ENCODE results near the gene SV2B.
A peak's percentile ranks its signal among the peaks of the same experiment; 100 is the strongest.

Gene SV2B

DNA sequence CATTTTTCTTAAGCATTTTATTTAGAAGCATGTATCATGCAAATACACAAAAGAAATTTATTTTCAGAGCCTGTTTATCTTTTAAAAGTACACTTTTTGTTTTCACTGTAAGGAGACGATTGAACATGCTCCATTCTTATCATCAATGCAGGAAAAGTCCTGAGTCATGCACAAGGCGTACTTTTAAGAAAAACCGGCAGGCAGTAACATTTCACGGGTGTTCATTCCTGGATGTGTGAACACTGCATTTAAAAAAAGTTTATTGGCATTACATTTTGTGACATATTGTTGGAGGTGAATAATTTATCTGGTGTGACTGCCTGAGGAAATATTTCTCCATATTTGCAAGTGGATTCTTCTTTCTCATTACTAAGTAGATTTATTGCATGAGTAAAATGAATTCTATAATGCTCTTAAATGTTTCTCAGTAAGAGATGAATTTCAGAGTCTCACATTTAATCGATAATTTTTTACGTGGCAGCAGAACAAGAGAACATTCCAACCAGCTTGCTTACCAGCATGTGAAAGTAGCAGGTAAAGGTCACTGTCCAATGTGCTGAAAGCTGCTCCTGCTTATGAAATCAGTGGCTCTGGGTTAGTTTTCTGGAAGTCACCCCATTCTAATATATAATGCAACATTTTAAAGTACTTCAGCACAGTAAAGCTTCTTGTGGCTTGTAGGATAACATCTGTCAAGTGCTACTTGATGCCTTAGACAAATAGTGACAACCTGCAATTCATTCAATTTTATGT is 87.0 kb downstream of the SV2B start:
- DNase-seq: no peak

DNA sequence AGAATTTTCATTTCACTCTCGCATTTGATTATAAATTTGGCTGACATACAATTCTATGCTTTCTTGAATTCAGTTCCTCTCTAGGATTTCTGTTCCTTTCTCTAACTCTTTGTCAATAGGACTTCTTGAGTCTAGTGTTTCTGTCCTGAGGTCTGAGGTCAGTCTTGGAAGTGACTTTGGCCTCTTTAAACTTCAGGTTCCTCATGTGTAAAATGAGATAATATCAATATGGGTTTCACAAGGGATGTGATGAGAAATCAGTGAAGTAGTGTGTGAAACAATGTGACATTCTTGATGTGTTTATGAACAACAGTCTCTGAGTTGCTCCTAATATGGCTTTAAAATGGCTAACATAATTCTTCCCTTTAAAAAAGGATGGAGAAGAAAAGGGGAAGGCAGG is 92.2 kb downstream of the SV2B start:
- no peak for DNase-seq

DNA sequence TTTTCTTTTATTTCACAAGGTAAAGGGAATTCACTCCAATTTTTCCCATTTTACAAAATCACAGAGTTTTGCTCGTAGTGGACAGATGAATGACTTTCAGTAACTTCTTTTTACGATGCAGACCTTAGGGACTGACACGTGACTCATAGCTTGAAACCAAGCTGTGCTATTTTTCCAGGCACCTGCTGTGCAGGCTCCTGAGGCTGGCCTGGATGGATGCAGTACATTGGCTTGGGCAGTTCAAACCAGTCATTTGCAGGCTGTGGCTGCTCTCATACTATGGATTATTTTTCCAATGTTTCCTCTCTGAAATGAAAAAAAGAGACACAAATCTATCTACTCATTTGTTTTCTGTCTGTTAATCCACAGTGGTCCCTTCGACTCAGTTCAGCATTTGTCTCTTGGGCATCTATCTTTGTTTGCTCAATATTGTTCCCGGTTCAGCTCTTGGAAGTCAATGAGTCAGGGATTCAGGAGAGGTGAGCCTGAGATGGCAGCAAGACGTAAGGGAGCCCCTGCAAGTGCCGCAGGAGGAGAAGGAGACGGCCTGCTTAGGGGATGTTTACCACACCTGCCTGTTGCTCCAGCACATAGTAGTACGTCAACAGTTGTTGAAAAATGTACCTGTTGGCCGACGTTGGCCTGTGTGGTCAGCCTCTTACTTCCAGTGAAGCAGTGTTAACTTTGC is 92.8 kb downstream of the SV2B start:
- DNase-seq: no peak

DNA sequence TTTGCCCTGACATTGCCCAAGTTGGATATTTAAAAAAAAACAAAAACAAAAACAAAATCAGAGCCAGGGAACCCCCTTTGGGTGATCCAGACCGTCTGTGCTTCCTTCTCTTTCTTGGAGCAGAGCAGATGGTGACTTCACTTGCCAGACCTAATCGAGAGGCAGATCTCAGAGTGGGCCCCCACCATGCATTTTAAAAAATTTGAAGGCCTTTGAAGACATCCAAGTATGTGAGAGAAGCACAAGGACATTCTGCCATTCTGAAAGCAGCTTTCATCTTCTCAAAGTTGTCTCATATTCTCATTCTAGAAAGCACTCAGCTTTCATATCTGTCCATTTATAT is 93.3 kb downstream of the SV2B start:
- no peak for DNase-seq

DNA sequence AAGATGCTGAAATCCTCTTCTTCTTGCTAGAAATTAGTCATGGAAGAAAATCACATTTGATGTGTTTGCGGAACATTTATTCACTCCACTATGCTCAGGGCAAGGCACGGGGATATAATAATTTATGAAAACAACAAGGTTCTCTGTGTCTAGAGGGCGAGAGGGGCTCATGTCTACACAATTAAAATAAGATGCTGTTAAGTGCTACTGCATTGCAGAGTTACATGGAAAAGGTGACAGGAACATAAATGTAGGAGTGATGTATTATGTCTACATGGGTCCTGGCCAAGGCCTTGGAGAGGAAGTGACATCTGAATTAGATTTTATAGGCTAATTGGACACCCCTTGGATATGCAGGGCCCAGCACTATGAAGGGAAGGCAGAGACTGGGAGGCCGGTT is 96.1 kb downstream of the SV2B start:
- DNase-seq: no peak

DNA sequence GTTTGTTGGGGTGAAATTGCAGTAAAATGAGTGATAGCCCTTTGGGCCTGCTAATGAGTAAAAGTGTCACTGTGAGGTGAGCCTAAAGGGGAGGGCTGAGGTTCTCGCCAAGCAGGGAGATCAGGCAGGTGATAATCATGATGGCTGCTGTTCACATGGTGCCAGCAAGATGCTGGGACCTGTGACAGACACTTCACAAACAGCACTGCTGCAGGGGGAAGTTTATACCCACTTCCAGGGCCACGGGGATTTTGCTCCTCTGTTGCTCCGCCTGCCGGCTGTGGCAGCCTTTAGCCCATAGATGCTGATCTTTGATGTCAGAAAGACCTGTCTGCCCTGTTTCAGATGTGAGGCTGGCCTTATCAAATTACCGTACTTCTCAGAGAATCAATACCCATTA is 96.7 kb downstream of the SV2B start:
- DNase-seq: no peak

DNA sequence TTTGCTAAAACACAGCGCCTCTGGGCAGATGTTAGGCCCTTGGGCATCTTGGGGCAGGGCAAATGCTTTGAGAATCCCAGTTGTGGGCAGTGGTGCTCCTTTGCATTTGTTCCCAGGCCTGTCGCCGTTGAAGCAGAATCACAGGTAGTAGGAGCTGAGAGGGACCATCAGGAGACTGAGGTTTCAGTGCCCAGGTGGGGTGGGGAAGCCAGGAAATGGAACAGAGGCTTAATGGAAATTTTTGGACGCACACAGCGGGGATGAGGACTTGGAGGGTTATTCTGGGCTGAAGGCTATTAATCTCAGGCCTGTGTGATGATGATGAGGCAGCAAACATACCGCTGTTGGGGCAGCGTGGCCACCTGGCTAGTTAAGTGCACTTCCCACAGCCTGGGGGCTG is 99.5 kb downstream of the SV2B start:
- no peak for DNase-seq

DNA sequence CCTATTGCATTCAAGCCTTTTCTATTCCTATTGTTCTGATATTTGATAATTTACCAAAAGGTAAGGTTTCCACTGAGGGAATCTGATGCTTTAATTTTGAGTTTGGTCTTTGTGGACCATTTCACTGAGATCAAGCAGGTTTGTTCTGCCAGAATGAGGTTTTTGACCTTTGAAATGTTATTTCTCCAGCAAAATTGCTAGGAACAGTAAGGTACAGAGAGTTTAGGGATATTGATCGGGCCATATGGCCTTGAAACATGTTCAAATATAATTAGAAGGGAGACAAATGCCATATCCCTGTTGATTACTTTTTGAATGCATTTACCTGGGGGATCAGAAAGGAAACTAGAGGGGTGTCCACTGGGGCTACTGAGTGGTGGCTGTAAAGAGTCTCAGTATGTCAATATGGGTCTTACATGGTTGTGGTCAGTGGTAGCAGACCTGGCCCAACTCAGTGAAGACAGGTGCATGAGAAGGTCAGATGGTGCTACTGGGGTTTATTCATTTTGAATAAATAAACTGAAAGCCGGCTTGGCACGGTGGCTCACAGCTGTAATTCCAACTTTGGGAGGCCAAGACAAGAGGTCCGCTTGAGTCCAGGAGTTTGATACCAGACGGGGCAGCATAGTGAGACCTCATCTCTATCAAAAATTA is 100.2 kb downstream of the SV2B start:
- DNase-seq: no peak

DNA sequence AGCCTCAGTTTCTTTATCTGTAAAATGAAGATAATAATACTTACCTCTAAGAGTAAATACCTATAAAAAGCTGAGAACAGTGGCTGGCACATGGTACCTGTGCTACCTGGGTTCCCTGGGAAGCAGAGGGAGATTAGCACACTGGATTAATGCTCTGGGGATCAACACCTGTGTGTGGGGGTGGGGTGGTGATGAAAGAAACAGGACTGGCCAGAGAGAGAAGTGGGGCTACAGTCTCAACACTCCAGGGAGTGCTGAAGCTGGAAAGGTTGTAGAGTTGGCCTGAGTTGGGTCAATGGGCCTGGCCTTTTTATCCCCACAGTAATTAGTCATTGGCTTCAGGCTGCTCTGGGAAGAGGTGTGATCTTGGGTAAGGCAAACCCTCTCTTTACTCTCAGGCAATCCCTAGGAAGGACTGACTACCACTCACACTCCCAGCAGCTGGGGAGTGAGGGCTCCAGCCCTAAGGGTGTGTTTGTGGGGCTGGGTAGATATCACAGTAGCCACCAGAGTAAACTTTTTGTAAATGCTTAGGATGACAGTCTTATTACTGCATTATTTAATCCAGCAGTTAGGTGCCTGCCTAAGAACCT is 102.5 kb downstream of the SV2B start:
- no peak for DNase-seq

DNA sequence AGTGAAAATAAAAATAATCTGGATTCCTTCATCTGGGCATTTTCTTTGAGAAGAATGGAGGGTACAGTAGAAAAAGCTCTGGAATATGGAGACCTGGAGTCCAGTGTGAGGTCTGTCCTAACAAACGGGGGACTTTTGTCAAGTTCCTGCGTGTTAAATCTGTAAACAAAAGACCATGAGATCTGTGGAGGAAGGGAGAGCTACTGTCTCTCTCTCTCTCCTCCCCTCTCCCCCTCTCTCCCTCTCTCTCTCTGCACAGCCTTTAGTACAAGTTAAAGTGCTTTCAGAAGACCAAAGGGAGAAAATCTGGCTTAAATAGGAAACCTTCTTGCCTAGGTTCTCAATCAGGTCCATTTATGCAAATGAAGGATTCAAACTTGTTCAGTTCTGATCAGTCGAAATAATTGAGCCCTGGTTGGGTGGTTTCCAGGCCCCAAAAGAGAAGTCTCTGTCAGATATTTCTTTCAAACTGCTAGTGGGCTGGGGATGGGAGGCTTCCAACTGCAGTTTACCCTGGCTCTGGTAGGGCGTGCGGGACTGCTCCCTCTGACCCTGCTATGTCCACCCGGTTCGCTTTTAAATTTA is 103.7 kb downstream of the SV2B start:
- no peak for DNase-seq

DNA sequence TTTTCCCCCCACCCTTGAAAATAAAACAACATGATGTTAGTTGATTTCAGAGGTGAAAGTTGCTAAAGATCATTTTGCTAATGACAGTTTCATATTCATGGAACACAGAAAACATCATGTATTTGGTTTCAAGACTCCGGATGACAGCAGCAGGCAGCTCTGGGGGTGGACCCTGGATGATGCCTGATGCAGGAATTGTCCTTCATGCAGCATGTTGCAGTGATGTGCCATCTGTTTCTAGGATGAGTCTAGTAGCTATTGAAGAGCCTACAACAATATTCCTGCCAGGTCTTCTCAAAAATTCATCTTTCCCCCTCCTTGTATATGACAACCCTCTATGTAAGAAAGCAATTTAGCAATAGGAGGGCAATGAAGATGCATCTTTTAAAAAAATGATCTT is 108.3 kb downstream of the SV2B start:
- DNase-seq: peak in 1 of 51 donors; percentile 29

DNA sequence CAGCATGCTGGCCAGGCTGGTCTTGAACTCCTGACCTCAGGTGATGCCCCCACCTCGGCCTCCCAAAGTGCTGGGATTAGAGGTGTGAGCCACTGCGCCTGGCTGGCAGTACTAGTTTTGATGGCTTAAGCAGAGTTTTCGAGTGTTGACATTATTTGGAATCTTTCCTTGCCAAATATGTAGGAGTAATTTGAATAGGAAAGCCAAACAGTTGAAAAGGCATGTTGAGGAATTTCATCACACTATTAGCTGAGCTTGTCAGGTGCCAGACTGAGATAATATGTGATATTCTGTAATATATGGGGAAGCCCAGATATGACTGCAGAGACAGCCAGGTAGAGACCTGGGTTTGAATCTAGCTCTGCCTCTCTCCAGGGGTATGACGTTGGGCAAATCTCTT is 109.3 kb downstream of the SV2B start:
- no peak for DNase-seq

DNA sequence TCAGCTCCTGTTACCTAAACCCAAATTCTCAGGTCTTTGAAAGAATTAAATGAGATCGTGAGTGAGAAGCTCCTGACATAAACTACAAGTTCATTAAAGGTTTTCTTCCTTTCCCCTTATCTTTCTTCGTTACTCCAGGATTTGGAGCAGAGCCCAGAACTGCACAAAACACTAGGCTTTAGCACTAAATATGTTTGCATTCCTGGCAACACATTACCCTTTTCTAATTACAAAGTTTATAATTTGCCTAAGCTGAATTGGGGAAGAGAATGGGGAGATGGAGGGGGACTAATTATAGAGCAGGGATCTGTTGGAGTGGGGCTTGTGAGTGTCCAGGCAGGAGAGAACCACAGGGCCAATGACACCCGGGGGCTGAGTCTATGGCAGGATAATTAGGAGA is 109.7 kb downstream of the SV2B start:
- no peak for DNase-seq

DNA sequence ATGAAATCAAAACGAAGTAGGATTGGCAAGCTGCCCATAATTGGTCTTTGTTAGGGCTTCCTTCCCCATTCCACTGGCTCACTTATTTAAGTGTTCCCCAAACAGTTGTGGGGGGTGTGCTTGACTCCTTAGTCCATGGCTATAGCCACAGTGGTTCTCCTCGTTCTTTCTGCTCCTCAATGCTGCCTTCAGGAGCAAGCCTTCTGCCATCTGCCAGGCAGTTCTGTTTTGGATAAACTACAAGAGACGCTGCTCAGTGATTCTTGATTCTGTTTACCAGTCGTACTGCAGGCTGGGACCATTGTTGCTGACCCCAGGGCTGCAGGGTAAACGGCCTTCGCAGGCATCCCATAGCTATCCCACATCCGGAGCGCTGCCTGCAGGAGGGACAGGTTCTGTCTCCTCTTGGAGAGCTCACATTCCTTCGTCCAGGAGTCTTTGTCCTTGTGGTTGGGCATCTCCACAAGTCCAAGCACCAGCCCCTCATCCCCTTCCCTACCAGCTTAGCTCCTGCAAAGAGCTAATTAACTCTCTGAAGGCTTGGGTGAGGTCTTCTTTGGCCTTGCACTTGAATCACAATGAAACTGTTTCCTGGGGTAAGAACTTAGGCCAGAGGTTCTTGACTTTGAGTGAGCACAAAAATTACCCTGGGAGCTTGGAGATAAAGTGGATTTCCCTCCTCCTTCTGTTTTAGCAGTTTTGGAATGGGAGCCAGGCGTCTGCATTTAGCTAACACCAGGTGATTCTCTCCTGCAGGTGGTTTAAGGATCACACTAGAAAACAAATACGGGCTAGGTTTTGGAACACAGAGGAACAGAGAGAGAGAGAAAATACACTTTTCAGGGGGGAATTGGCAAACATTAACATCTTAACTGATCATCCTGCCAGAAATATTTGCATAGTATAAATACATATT is 114.9 kb downstream of the SV2B start:
- DNase-seq: no peak

DNA sequence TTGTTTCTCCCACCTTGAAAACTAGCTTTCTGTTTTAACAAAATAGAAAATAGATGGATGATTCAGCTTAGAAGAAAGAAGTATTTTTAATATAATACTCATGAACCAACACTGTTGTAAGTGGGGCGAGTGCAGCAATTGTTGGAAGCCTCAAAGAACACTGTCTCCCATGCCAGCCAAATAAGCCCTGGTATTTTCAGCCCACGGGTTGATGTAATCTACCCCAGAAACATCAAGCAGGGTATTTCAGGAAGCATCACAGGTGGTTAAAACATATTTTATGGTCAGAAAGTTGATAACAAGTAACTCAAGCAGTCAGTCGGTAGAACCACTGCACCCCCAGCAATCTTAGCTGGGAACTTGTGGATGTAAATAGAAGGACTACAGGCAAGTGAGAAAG is 115.9 kb downstream of the SV2B start:
- DNase-seq: no peak

DNA sequence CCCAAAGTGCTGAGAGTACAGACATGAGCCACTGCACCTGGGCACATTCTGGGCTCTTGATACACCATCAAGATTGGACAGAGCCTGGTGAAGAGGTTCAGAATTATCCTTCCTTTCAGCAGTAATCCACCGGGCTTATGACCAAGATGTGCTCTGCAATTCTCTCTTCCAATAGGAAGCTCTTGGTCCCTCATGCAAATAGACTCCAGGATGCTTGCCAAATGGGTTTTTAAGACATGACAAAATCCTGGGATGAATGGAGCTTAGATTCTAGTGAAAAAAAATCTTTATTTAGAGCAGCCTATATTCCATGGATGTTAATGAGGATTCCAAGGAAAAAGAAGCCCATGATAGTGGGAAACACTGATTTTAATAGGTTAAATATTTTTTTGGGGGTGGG is 119.1 kb downstream of the SV2B start:
- no peak for DNase-seq

DNA sequence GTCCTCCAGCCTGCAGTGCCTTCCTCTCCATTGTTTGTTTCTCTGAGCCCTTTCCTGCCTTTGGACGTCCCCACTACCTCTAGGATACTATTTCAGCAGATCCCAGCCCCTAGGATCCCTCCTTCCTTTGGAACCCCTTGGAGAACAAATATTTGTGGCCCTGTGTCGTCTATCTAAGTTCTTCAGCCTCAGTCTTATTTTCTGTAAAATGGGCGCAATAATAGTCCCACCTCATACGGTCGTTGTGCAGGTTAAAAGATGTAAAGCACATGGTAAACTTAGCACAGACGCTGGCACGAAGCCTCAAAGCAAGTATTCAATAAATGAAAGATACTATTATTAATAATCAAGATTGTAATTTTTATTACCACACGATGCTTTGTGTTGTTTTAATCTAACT is 122.0 kb downstream of the SV2B start:
- DNase-seq: no peak

DNA sequence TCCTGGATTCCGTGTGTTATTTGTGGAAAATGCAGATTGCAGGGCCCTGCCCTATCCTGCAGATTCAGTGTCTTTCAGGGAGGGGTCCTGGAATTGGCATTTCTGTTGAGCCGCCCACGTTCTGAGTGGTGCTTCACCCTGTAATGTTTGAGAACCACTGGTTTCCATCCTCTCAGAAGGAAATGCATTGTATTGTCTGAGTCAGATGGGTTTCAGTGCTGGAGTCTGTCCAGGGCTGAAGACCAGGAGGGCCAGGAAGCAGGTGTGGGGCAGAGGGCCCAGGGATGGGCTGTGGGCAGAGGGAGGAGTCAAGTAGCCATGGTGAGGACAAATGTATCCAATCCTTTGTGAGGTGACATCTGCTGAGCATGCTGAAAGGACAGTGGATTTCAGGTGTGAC is 123.8 kb downstream of the SV2B start:
- DNase-seq: no peak

DNA sequence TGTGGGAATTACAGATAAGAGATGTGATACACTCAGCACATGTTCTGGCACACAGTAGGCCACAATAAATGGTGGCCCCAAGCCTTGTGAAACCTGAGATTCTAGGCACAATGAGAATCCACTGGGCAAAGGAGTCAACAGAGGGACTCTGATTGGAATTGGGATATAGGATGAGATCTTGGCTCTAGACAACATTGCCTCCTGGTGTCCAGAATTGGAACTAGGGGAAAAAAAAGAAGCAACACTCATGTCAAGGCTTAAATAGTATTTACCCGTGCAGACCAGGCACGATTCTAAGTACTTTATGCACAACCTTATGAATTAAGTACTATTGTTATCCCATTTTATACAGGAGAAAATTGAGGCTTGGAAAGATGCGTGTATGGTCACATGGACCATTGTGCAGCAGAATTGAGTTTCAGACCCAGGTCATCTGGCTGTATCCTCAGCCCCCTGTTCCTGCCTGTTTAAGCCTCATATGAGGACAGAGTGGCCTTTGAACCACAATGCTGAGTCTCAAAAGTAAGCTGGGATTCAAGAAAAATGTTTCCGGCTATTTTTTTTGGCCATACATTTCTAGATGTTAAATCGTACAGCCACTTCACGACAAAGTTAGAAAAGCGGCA is 124.8 kb downstream of the SV2B start:
- peak in 2 of 51 donors; percentile 16 to 38 for DNase-seq

DNA sequence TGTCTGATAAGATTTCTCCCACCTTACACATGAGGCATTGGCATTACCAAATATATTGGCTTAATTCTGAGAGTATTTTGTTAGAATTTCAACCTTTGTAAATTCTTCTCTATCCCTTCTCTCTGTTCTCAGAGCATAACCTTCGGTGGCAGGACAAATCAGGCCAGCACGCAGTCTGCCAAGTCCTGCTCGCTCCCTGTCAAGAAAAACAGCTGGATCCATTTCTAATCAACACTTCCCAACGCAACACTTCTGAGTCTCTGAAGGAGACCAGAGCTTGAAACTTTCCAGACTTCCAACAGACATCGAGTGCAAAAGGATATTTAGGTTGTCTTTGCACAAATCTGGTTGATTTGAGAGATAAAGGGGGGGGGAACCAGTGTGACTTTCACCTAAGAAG is 125.7 kb downstream of the SV2B start:
- DNase-seq: no peak

DNA sequence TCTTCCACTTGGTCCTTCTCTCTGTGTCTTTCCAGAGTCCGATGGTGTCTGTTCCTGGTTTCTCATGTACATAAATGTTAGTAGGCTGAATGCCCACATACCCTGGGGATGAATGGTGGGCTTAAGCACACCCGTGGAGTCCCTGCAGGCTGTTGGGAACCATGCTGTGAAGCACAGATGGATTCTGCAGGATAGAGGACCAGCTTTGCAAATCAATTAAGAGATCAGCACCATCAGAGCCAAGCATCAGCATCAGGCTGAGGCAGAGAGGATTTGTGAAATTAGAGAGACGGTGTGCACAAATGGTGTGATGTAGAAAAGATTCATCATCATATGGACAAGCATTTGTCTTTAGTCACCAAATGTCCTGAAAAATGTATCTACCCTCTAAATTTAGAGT is 127.1 kb downstream of the SV2B start:
- DNase-seq: no peak

Data from hypothalamus (tissue), 51 donors.